ENCODE data around the gene AKT2. TPM values are rescaled to one million over a fixed set of nuclear protein-coding genes. Genes with fewer than 3 reads are reported as not detected.

Gene AKT2
- total RNA-seq, 3 donors from 2014 or later (not counting 1 experiment from before 2014, with no cell fraction given), result 234 to 292 (median 261) TPM

DNA sequence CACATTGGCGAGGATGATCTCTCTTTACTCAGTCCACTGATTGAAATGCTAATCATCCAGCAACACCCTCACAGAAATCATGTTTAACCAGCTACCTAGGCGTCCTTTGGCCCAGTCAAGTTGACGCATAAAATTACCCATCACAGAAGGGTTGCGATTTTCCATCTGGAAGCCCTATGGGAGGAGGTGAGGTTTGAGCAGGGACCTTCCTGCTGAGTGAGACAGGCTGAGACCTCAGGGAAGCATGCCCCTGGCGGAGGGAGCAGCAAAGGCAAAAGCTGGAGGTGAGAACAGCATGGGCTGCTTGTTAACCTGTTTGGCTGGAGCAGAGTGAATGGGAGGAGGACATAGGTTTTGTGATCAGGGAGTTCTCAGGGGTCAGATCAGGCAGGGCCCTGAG lies 74.3 kb downstream of the AKT2 start:
- H3K4me1 ChIP-seq (ENCODE audit: control insufficient read depth, insufficient read depth, low read length), result no peaks in the 10 kb centered on the region
- H3K9me3 Mint-ChIP-seq, result no peaks in the 10 kb centered on the region
- H3K9me3 ChIP-seq (ENCODE audit: control insufficient read depth, insufficient read depth, low read length), result no peaks in the 10 kb centered on the region
- H3K27me3 ChIP-seq (ENCODE audit: control insufficient read depth, insufficient read depth, low read length), result no peaks in the 10 kb centered on the region
- no peaks in the 10 kb centered on the region for H3K27me3 Mint-ChIP-seq (ENCODE audit: low read depth in 2 of 2)
- no peak overlapping the region for H3K27ac Mint-ChIP-seq
- H3K36me3 Mint-ChIP-seq, result no peaks in the 10 kb centered on the region
- H3K36me3 ChIP-seq (ENCODE audit: control insufficient read depth, insufficient read depth, low read length), result peaks cover 4% of the 10 kb centered on the region
- no peak overlapping the region for H3K4me3 ChIP-seq (ENCODE audit: low read length)
- no peak for DNase-seq
- WGBS (ENCODE audit: insufficient coverage), result over 99% methylated on average over 5 of the region's 5 CpGs
- H3K4me1 Mint-ChIP-seq, result no peaks in the 10 kb centered on the region
- H3K27ac ChIP-seq (ENCODE audit: low read length), result no peak overlapping the region
- intact Hi-C loops (cut with micrococcal nuclease), result no loop called here
- H3K4me3 Mint-ChIP-seq, result no peak overlapping the region
- no peak for ATAC-seq
- TF ChIP-seq, protein P1, sequence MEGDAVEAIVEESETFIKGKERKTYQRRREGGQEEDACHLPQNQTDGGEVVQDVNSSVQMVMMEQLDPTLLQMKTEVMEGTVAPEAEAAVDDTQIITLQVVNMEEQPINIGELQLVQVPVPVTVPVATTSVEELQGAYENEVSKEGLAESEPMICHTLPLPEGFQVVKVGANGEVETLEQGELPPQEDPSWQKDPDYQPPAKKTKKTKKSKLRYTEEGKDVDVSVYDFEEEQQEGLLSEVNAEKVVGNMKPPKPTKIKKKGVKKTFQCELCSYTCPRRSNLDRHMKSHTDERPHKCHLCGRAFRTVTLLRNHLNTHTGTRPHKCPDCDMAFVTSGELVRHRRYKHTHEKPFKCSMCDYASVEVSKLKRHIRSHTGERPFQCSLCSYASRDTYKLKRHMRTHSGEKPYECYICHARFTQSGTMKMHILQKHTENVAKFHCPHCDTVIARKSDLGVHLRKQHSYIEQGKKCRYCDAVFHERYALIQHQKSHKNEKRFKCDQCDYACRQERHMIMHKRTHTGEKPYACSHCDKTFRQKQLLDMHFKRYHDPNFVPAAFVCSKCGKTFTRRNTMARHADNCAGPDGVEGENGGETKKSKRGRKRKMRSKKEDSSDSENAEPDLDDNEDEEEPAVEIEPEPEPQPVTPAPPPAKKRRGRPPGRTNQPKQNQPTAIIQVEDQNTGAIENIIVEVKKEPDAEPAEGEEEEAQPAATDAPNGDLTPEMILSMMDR (IDR thresholded peaks at IDR 0.05), result no peak

- Histone ChIP-seq H3K4me1 (ENCODE audit: control insufficient read depth, insufficient read depth, low read length) (no peaks in the 10 kb centered on the region), H3K4me3 (ENCODE audit: low read length) (no peak overlapping the region), H3K9me3 (ENCODE audit: control insufficient read depth, insufficient read depth, low read length) (no peaks in the 10 kb centered on the region), H3K36me3 (ENCODE audit: control insufficient read depth, insufficient read depth, low read length) (peaks cover 8% of the 10 kb centered on the region), H3K27ac (ENCODE audit: low read length) (no peak overlapping the region), H3K27me3 (ENCODE audit: control insufficient read depth, insufficient read depth, low read length) (no peaks in the 10 kb centered on the region)
- no peaks in the 10 kb centered on the region for H3K4me1 Mint-ChIP-seq
- DNase-seq, result no peak
- no peak overlapping the region for H3K27ac Mint-ChIP-seq
- ATAC-seq, result no peak
- intact Hi-C loops (cut with micrococcal nuclease), result no loop called here
- H3K36me3 Mint-ChIP-seq, result no peaks in the 10 kb centered on the region
- 94% methylated on average over 4 of the region's 5 CpGs for WGBS (ENCODE audit: insufficient coverage)
- TF ChIP-seq, protein P1 (IDR thresholded peaks at IDR 0.05), result no peak
- H3K4me3 Mint-ChIP-seq, result no peak overlapping the region
- H3K27me3 Mint-ChIP-seq (ENCODE audit: low read depth in 2 of 2), result no peaks in the 10 kb centered on the region
- no peaks in the 10 kb centered on the region for H3K9me3 Mint-ChIP-seq
These were observed 76.5 kb downstream of the AKT2 start for GRCh38 chr19:40208602-40209001.

- Histone ChIP-seq H3K27ac (ENCODE audit: low read length) (no peak overlapping the region), H3K9me3 (ENCODE audit: control insufficient read depth, insufficient read depth, low read length) (no peaks in the 10 kb centered on the region), H3K4me1 (ENCODE audit: control insufficient read depth, insufficient read depth, low read length) (no peaks in the 10 kb centered on the region), H3K27me3 (ENCODE audit: control insufficient read depth, insufficient read depth, low read length) (no peaks in the 10 kb centered on the region), H3K4me3 (ENCODE audit: low read length) (no peak overlapping the region), H3K36me3 (ENCODE audit: control insufficient read depth, insufficient read depth, low read length) (peaks cover 10% of the 10 kb centered on the region)
- Mint-ChIP-seq H3K4me1 (no peaks in the 10 kb centered on the region), H3K27me3 (ENCODE audit: low read depth in 2 of 2) (no peaks in the 10 kb centered on the region), H3K4me3 (no peak overlapping the region), H3K36me3 (no peaks in the 10 kb centered on the region), H3K27ac (no peak overlapping the region), H3K9me3 (no peaks in the 10 kb centered on the region)
- DNase-seq, result no peak
- 97% methylated on average over 21 of the region's 21 CpGs for WGBS (ENCODE audit: insufficient coverage)
- TF ChIP-seq, protein P1 (IDR thresholded peaks at IDR 0.05), result no peak
- no peak for ATAC-seq
- intact Hi-C loops (cut with micrococcal nuclease), result no loop called here
These were observed 79.4 kb downstream of the AKT2 start for GRCh38 chr19:40205760-40206159.

- Histone ChIP-seq H3K36me3 (ENCODE audit: control insufficient read depth, insufficient read depth, low read length) (peaks cover 10% of the 10 kb centered on the region), H3K27ac (ENCODE audit: low read length) (no peak overlapping the region), H3K4me1 (ENCODE audit: control insufficient read depth, insufficient read depth, low read length) (no peaks in the 10 kb centered on the region), H3K9me3 (ENCODE audit: control insufficient read depth, insufficient read depth, low read length) (no peaks in the 10 kb centered on the region), H3K27me3 (ENCODE audit: control insufficient read depth, insufficient read depth, low read length) (no peaks in the 10 kb centered on the region), H3K4me3 (ENCODE audit: low read length) (no peak overlapping the region)
- no peak overlapping the region for H3K27ac Mint-ChIP-seq
- DNase-seq (no peak), ATAC-seq (no peak)
- no peaks in the 10 kb centered on the region for H3K9me3 Mint-ChIP-seq
- TF ChIP-seq, protein P1 (IDR thresholded peaks at IDR 0.05), result no peak
- intact Hi-C loops (cut with micrococcal nuclease), result no loop called here
- no peaks in the 10 kb centered on the region for H3K4me1 Mint-ChIP-seq
- H3K27me3 Mint-ChIP-seq (ENCODE audit: low read depth in 2 of 2), result no peaks in the 10 kb centered on the region
- H3K4me3 Mint-ChIP-seq, result no peak overlapping the region
- H3K36me3 Mint-ChIP-seq, result no peaks in the 10 kb centered on the region
- 97% methylated on average over 16 of the region's 16 CpGs for WGBS (ENCODE audit: insufficient coverage)
These were observed 80.8 kb downstream of the AKT2 start for GRCh38 chr19:40204381-40204780.
